ENCODE data around the gene VPREB1.

- no peak for TF ChIP-seq CTCF (IDR thresholded peaks at IDR 0.05)
- TF ChIP-seq ATF3 (CRISPR knock-in tag; conservative IDR thresholded peaks at IDR 0.05), result no peak
- TF ChIP-seq PRRX2 (CRISPR knock-in tag; IDR thresholded peaks at IDR 0.05), result no peak
- no peak for TF ChIP-seq CREB1 (CRISPR knock-in tag; IDR thresholded peaks at IDR 0.05)
- TF ChIP-seq MYBL2 (CRISPR knock-in tag; IDR thresholded peaks at IDR 0.05), result no peak
- no peak for TF ChIP-seq ZNF396 (CRISPR knock-in tag; IDR thresholded peaks at IDR 0.05; ENCODE audit: borderline replicate concordance)
- no peak for TF ChIP-seq ATF2 (CRISPR knock-in tag; IDR thresholded peaks at IDR 0.05; ENCODE audit: borderline replicate concordance, low read depth)
- no peak for TF ChIP-seq ZNF512 (CRISPR knock-in tag; IDR thresholded peaks at IDR 0.05; ENCODE audit: borderline replicate concordance)
- no peak for TF ChIP-seq FOXJ3 (CRISPR knock-in tag; IDR thresholded peaks at IDR 0.05; ENCODE audit: borderline replicate concordance)
- no peak for TF ChIP-seq HMGXB4 (CRISPR knock-in tag; IDR thresholded peaks at IDR 0.05)
- no peak for TF ChIP-seq IRF1 (CRISPR knock-in tag; IDR thresholded peaks at IDR 0.05)
- no peak for TF ChIP-seq NFYB (CRISPR knock-in tag; conservative IDR thresholded peaks at IDR 0.05; ENCODE audit: low read depth)
These were observed 49.7 kb upstream of the VPREB1 start for GRCh38 chr22:22194931-22195264.

Data from WTC11 (cell line).